GM13976 (cell line): ENCODE measurements around the gene MED9.

Experiments
- DNase-seq: peaks from one replicate; pipeline ENCODE4 v3.0.0; 2012; ENCODE audit warnings: low spot score
- in situ Hi-C: fragments of 300-500 bp; cut with MboI; formaldehyde crosslinking; loops from one replicate; pipeline ENCODE4 v1.12.0; 2022; ENCODE audit warnings: low sequenced_read_pairs, mixed read lengths, inconsistent platforms; ENCODE audit not compliant: unreplicated experiment
- TF ChIP-seq, protein P1 (sequence below): IDR thresholded peaks from 2 replicates; pipeline ENCODE4 v1.5.1; 2012; ENCODE audit warnings: borderline replicate concordance, mild to moderate bottlenecking; ENCODE audit not compliant: insufficient read depth; ENCODE audit errors: extremely low read depth, missing control alignments, control extremely low read depth

MED9 gene

DNA sequence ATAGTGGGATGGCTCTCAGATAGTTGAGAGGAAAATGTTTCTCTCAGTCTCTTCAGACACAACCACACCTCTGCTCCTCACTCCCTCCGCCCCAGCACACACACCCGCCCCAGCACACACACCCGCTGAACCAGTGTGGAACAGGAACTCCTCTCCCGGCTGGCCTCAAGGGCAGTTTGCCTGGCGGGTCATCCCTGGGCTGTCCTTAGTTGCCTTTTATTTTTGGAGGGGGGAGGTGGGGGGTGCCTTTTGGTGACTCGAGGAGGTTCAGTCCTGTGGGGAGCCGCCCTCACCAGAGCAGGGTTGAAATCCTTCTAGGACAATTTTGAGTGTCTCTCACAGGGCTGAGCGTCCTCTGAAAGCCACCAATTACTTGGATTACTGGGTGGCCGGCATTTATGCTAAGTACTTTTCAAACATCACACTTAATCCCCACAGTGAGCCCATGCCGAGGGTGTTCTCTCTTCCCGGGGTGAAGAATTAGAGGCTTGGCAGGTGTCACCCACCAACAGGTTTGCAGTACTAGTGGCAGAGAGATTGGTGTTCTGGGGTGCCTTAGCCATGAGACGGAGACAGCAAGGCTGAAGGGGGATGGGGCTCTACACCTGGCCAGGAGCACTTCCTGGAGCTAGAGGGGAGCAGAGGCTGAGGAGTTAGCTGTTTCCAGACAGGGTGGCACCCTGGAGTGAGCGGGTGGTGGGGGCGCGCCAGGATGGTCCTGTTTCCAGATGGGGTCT, 16.6 kb downstream of the MED9 start:
- in situ Hi-C loops = no loop called here
- TF ChIP-seq, protein P1, sequence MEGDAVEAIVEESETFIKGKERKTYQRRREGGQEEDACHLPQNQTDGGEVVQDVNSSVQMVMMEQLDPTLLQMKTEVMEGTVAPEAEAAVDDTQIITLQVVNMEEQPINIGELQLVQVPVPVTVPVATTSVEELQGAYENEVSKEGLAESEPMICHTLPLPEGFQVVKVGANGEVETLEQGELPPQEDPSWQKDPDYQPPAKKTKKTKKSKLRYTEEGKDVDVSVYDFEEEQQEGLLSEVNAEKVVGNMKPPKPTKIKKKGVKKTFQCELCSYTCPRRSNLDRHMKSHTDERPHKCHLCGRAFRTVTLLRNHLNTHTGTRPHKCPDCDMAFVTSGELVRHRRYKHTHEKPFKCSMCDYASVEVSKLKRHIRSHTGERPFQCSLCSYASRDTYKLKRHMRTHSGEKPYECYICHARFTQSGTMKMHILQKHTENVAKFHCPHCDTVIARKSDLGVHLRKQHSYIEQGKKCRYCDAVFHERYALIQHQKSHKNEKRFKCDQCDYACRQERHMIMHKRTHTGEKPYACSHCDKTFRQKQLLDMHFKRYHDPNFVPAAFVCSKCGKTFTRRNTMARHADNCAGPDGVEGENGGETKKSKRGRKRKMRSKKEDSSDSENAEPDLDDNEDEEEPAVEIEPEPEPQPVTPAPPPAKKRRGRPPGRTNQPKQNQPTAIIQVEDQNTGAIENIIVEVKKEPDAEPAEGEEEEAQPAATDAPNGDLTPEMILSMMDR = no peak
- no peak for DNase-seq

DNA sequence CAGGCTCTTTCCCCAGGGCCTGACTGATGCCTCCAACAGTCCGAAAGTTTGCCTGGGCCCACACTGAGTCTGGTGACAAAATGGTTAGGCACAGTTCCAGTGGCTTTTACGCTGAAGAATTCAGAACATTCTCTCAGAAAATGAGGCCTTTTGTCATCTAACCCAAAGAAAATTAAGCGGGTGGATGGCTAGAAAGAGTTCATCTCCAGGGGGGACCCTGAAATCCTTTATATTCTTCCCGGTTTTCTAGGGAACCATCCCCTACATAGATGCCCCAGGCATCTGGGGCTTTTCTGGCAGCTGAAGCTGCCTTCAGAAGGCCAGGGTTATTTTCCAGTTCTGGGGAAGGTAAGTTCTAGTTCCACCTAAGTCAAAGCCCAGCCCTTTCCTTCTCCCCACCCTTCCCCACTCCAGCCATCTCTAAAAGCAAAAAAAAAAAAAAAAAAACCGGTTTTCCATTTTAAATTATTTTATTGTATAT, 17.2 kb downstream of the MED9 start:
- TF ChIP-seq, protein P1 = no peak
- in situ Hi-C loops = no loop called here
- DNase-seq = no peak

DNA sequence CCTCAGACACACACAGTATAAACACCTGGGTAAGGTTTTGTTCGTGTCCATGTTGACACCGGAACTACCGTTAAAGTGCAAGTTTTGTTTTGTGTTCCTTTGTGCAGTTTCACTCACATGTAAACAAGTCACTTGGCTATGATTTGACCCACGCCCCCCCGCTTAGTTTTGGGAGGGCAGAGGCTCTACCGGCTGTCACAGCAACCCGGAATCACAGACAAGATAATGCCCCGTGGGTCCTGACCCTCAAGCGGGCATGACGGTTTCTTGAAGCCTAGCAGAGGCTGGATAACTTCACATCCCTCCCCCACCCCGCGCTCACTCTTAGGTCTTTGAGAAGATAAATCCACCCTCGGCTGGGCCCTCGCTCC, 17.7 kb downstream of the MED9 start:
- TF ChIP-seq, protein P1 = no peak
- no peak for DNase-seq
- in situ Hi-C loops = no loop called here

DNA sequence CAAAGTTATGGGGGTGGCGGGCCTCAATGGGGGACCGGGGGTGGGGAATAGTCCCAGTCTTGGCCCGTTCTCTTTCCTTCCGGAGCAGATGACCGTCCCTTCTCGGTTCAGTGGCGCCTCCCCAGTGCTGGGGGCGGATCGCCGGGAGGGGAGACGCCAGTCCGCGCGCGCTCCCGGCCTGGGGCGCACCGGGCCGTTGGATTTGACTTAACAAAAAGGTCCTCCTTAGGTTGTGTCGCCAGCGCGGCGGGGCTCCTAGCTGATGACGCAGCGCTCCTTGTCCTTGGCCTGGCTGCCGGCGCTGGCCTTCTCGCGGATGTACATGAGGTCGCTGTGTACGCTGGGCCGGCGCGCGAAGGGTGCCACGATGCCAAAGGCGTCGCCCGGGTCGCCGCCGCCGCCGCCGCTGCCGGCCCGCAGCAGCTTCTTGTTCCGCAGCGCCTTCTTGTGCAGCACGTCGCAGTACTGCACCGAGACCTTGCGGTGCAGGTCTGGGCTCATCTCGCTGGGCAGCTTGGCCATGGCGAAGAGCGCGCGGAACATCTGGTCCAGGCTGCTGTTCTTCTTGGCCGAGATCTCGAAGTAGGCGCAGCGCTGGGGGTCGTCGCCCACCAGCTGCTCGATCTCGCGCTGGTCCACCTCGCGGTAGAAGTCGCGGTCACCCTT, 18.2 kb downstream of the MED9 start:
- DNase-seq = no peak
- in situ Hi-C loops = no loop called here

DNA sequence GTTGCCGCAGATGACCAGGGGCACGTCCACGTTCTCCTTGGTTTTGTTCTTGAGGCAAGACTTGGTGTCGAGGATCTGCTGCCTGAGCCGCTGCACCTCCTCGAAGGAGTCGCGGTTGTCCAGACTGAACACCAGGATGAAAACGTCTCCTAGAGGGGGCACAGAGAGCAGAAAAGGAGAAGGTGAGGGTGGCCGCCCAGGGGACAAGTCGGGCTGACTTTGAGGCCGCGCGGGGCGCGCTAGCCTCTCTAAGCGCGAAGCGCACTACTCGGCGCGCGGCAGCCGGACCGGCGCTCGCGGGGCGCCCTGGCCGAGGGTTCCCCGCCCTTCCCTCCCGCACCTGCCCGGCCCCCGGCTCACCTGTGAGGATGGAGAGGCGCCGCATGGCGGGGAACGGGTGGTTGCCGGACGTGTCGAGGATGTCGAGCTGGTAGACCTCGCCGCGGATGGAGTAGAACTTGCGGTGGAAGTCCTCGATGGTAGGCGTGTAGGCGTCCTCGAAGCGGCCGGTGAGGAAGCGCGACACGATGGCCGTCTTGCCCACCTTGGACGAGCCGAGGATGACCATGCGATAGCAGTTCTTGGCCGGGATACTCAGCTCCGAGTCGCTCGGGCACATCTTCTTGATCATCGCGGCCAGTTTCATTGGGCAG, 18.9 kb downstream of the MED9 start:
- no peak for DNase-seq
- in situ Hi-C loops = no loop called here
- TF ChIP-seq, protein P1 = no peak

More for the DNA sequence above, 18.2 kb downstream of the MED9 start:
- TF ChIP-seq, protein P1 = no peak

DNA sequence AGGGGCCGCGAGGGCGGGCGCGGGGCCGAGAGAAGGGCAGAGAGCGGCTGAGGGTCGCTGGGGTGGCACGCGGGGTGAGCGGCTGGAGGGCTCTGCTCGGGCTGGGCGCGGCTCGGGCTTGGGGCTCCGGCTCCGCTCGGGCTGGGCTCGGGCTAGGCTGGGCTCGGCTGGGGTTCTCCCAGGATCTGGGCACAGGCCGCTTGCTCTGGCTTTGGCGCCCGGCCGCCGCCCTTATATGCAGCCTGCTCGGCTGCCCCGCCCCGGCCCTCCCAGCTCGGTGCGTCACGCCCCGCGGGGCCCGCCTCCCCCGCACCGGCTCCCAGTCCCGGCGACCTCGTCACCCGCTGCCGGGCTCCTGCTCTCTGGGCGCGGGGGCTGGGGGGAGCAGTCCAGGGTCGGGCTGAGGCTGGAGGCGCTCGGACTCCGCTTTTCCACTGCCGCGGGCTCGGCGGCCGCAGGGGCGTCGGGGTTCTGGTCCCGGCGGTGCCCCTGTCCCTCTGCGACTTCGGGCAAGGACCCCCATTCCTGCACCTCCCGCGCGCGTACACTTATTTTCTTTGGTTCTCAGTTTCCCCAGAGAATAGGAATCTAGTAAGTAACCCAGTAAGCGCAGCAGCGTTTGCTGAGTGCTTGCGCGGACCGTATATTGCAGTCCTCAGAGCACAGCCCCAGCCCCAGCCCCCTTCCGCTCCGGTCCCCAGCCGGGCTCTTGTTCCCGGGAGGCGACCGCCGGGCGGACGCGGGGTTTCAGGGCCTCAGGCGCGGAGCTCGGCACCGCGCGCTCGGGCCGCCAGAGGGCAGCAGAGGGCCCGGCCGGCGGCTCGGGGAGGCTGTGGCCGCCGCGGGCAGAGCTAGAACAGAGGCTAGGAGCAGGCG, 19.6 kb downstream of the MED9 start, which contains the start of gene RASD1:
RASD1 (minus strand) TSS at position 207 of the 876 bp plus-strand sequence. CDS start 214 bp downstream, outside the sequence.
- DNase-seq = peak; percentile 97
- TF ChIP-seq, protein P1 = peak; percentile 99
- in situ Hi-C loops = no loop called here
